Transverse colon (tissue), 4 donors: ENCODE results near the gene DHX58. TPM values are rescaled to one million over a fixed set of nuclear protein-coding genes. Genes with fewer than 3 reads are reported as not detected.

Experiments
- DNase-seq: peaks from one replicate; pipeline ENCODE4 v3.0.0-alpha.2; 2019
- H3K27ac ChIP-seq, 4 donors: fragments of 200-600 bp; sonication (generic); 2 replicates each; pipeline ENCODE4 v1.5.1; 2016 to 2018; ENCODE audit warnings: inconsistent platforms in 4 of 4
- H3K27me3 ChIP-seq: fragments of 200-600 bp; sonication (generic); 2 replicates; pipeline ENCODE4 v1.5.1; 2017; ENCODE audit warnings: inconsistent platforms
- H3K36me3 ChIP-seq, 4 donors: fragments of 200-600 bp; sonication (generic); 2 replicates each; pipeline ENCODE4 v1.5.1; 2017 to 2019; ENCODE audit warnings: inconsistent platforms in 4 of 4
- H3K4me1 ChIP-seq, 4 donors: fragments of 200-600 bp; sonication (generic); 2 replicates each; pipeline ENCODE4 v1.5.1; 2017 to 2020; ENCODE audit warnings: inconsistent platforms in 4 of 4
- H3K4me3 ChIP-seq, 4 donors: fragments of 200-600 bp; sonication (generic); 1 replicate in 1 of 4; 2 replicates in 3 of 4; pipeline versions ENCODE4 v1.5.1 to v1.6.1; 2017 to 2019; ENCODE audit warnings: inconsistent platforms in 4 of 4
- H3K9me3 ChIP-seq, 2 donors: fragments of 200-600 bp; sonication (generic); 2 replicates each; pipeline ENCODE4 v1.5.1; 2017 to 2019; ENCODE audit warnings: inconsistent platforms in 2 of 2
- EP300 ChIP-seq: sonication (generic); formaldehyde crosslinking; IDR thresholded peaks from one replicate; pipeline ENCODE4 v1.6.1; 2017; ENCODE audit warnings: antibody characterized with exemption, low read depth
- POLR2A ChIP-seq: fragments of 450-650 bp; IDR thresholded peaks from one replicate; pipeline ENCODE4 v1.6.1; 2016; ENCODE audit warnings: antibody characterized with exemption, mild to moderate bottlenecking, moderate library complexity
- POLR2AphosphoS5 ChIP-seq, 3 donors: sonication (generic); formaldehyde crosslinking; IDR thresholded peaks; one replicate each; pipeline ENCODE4 v1.6.1; 2016; ENCODE audit warnings: antibody characterized with exemption in 3 of 3
- WGBS, 2 donors: methylation state at CpG; one replicate each; pipeline ENCODE4 v1.1.5; 2018; ENCODE audit warnings: low coverage in 1 of 2; 5-methylcytosine and 5-hydroxymethylcytosine counted together
- in situ Hi-C, 4 donors: fragments of 200-750 bp; cut with MboI; loops; one replicate each; pipeline versions ENCODE4 v1.15.0 to v1.15.1; 2017; ENCODE audit warnings: low sequenced_read_pairs in 3 of 4, low pct_ligation_motif_present in 1 of 4, low pct_unique_long_range_greater_than_20kb in 1 of 4
- intact Hi-C: fragments of 100-400 bp; cut with DNase I; formaldehyde crosslinking; loops from one replicate; pipeline ENCODE4 v1.15.1; 2023; ENCODE audit warnings: low total_unique reads
- total RNA-seq, 4 donors: library from RNA; depleted of rRNA; stranded (reverse); fragments of >200 nt; gene quantifications; one replicate each; pipeline ENCODE4 v1.1.0, GENCODE V29; 2016
- TF ChIP-seq, protein P1 (sequence below), 5 experiments: fragments of 200-600 bp in 3 of 5; fragments of 450-650 bp in 2 of 5; sonication (generic) in 3 of 5; IDR thresholded peaks; 1 replicate in 2 of 5; 2 replicates in 3 of 5; pipeline ENCODE4 v1.5.1; 2016 to 2017; ENCODE audit warnings: antibody characterized with exemption in 5 of 5, inconsistent platforms in 3 of 5, mild to moderate bottlenecking in 2 of 5, moderate library complexity in 1 of 5

Gene DHX58
- total RNA-seq, 4 donors from 2014 or later = 4.6 to 14.6 (median 12.8) TPM

GRCh38 chr17:42079541-42079940 lies 33.0 kb downstream of the DHX58 start:
- no peak for TF ChIP-seq POLR2AphosphoS5 (IDR thresholded peaks at IDR 0.05)
- TF ChIP-seq EP300 = no peak
- no peak for TF ChIP-seq POLR2A
- TF ChIP-seq, protein P1, sequence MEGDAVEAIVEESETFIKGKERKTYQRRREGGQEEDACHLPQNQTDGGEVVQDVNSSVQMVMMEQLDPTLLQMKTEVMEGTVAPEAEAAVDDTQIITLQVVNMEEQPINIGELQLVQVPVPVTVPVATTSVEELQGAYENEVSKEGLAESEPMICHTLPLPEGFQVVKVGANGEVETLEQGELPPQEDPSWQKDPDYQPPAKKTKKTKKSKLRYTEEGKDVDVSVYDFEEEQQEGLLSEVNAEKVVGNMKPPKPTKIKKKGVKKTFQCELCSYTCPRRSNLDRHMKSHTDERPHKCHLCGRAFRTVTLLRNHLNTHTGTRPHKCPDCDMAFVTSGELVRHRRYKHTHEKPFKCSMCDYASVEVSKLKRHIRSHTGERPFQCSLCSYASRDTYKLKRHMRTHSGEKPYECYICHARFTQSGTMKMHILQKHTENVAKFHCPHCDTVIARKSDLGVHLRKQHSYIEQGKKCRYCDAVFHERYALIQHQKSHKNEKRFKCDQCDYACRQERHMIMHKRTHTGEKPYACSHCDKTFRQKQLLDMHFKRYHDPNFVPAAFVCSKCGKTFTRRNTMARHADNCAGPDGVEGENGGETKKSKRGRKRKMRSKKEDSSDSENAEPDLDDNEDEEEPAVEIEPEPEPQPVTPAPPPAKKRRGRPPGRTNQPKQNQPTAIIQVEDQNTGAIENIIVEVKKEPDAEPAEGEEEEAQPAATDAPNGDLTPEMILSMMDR (IDR thresholded peaks at IDR 0.05) = no peak
- no peak overlapping the region for H3K27ac ChIP-seq
- no peaks in the 10 kb centered on the region for H3K27me3 ChIP-seq
- 80 to 82% methylated on average over 2 of the region's 2 CpGs for WGBS, 2 donors
- DNase-seq = no peak
- H3K9me3 ChIP-seq = no peaks in the 10 kb centered on the region
- no peak overlapping the region for H3K4me3 ChIP-seq
- H3K4me1 ChIP-seq = no peaks in the 10 kb centered on the region
- intact Hi-C loops = no loop called here
- H3K36me3 ChIP-seq = no peaks in the 10 kb centered on the region
- in situ Hi-C loops = loop anchor here in 1 of 4 donors (25.0 kb wide), 1 partner anchor 342 kb away; the partner anchor contains the start of gene HAP1

- H3K27me3 ChIP-seq = peaks cover 6% of the 10 kb centered on the region
- no peak overlapping the region for H3K27ac ChIP-seq
- no peaks in the 10 kb centered on the region for H3K4me1 ChIP-seq
- no peak overlapping the region for H3K4me3 ChIP-seq
- no peaks in the 10 kb centered on the region for H3K9me3 ChIP-seq
- no peaks in the 10 kb centered on the region for H3K36me3 ChIP-seq
- DNase-seq = no peak
- 59 to 83% methylated on average over 3 to 8 of the region's 8 CpGs for WGBS, 2 donors
- TF ChIP-seq POLR2A (no peak), POLR2AphosphoS5 (IDR thresholded peaks at IDR 0.05) (no peak), EP300 (no peak)
- in situ Hi-C loops (loop anchor here in 1 of 4 donors (25.0 kb wide), 1 partner anchor 341 kb away; the partner anchor contains the start of gene HAP1), intact Hi-C loops (no loop called here)
Observed at GRCh38 chr17:42078396-42079043, 34.0 kb downstream of the DHX58 start.

DNA sequence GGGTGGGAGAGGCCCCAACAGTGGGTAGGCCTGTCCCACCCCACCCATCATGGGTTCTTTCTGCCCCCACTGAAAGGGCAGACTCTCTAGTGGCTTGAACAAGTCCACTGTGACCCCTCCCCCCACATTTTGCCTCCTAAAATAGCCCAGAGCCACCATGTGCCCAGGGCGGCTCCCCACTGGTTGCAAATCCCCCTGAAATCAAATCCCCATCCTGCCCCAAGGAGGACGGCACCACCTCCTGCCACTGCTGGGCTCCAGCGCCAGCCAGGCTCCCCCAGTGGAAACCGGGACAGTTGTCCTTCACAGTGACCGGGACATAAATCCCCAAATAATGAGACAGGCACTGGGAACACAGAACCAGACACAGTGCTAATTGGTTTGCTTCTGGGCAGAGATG lies 34.8 kb downstream of the DHX58 start:
- intact Hi-C loops (no loop called here), in situ Hi-C loops (loop anchor here in 1 of 4 donors (25.0 kb wide), 1 partner anchor 340 kb away; the partner anchor contains the start of gene HAP1)
- H3K27ac ChIP-seq = no peak overlapping the region
- no peak for DNase-seq
- WGBS, 2 donors = 86% methylated on average over 5 of the region's 5 CpGs; no CpG with 5 or more reads in 1 of the 2 donors
- H3K27me3 ChIP-seq = peaks cover 13% of the 10 kb centered on the region
- TF ChIP-seq POLR2AphosphoS5 (IDR thresholded peaks at IDR 0.05) (no peak), POLR2A (no peak), EP300 (no peak)
- TF ChIP-seq, protein P1 (IDR thresholded peaks at IDR 0.05) = no peak
- H3K4me1 ChIP-seq = peaks cover 0 to 1% (median under 1%) of the 10 kb centered on the region in 4 donors
- H3K36me3 ChIP-seq = no peaks in the 10 kb centered on the region
- no peak overlapping the region for H3K4me3 ChIP-seq
- H3K9me3 ChIP-seq = no peaks in the 10 kb centered on the region

GRCh38 chr17:42076797-42077559 lies 35.5 kb downstream of the DHX58 start:
- peaks cover 21% of the 10 kb centered on the region for H3K27me3 ChIP-seq
- no peak for DNase-seq
- TF ChIP-seq POLR2A (no peak), POLR2AphosphoS5 (IDR thresholded peaks at IDR 0.05) (no peak), EP300 (no peak)
- TF ChIP-seq, protein P1 (IDR thresholded peaks at IDR 0.05) = no peak
- peaks cover 0 to 9% (median 4%) of the 10 kb centered on the region in 4 donors for H3K4me1 ChIP-seq
- H3K36me3 ChIP-seq = no peaks in the 10 kb centered on the region
- in situ Hi-C loops (loop anchor here in 1 of 4 donors (25.0 kb wide), 1 partner anchor 340 kb away; the partner anchor contains the start of gene HAP1), intact Hi-C loops (no loop called here)
- H3K4me3 ChIP-seq = no peak overlapping the region
- no peaks in the 10 kb centered on the region for H3K9me3 ChIP-seq
- 80 to 83% methylated on average over 4 of the region's 4 CpGs for WGBS, 2 donors
- H3K27ac ChIP-seq = no peak overlapping the region
